Fibroblast of lung (primary cell): Measurements from ENCODE around the gene CHRM3.
"Not testable (repeated sequence)": the region's sequence is repeated elsewhere in the genome, so short reads cannot be mapped to it uniquely, and the experiment has no call there.

Source experiments
- EZH2 ChIP-seq: IDR thresholded peaks from 2 replicates; pipeline ENCODE4 v1.5.1; 2012; ENCODE audit warnings: low read length, control low read depth, mild to moderate bottlenecking; ENCODE audit errors: missing control alignments
- TF ChIP-seq, protein P1 (sequence below), 2 donors: IDR thresholded peaks in 1 of 2; conservative IDR thresholded peaks in 1 of 2; 1 replicate in 1 of 2; 2 replicates in 1 of 2; pipeline ENCODE4 v1.5.1; 2011 to 2012; ENCODE audit warnings: low read length in 2 of 2, control low read depth in 1 of 2, inconsistent platforms in 1 of 2, low read depth in 1 of 2, mild to moderate bottlenecking in 1 of 2

DNA sequence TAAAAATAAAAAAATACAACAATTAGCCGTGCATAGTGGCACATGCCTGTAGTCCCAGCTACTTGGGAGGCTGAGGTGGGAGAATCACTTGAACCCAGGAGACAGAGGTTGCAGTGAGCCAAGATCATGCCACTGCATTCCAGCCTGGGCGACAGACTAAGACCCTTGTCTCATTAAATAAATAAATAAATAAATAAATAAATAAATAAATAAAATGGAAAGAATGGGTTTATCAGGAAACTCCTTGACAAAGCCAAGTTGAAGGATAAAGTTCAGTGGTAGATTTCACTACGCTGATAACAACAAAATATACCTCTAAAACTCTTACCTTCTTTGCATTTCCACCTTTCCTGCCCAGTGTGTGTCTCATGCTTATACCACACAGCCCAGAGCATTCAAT is 15.5 kb upstream of the CHRM3 start:
- TF ChIP-seq, protein P1, sequence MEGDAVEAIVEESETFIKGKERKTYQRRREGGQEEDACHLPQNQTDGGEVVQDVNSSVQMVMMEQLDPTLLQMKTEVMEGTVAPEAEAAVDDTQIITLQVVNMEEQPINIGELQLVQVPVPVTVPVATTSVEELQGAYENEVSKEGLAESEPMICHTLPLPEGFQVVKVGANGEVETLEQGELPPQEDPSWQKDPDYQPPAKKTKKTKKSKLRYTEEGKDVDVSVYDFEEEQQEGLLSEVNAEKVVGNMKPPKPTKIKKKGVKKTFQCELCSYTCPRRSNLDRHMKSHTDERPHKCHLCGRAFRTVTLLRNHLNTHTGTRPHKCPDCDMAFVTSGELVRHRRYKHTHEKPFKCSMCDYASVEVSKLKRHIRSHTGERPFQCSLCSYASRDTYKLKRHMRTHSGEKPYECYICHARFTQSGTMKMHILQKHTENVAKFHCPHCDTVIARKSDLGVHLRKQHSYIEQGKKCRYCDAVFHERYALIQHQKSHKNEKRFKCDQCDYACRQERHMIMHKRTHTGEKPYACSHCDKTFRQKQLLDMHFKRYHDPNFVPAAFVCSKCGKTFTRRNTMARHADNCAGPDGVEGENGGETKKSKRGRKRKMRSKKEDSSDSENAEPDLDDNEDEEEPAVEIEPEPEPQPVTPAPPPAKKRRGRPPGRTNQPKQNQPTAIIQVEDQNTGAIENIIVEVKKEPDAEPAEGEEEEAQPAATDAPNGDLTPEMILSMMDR (conservative IDR thresholded peaks at IDR 0.05 in 1 of 2, IDR thresholded peaks at IDR 0.05 in 1 of 2; ENCODE audit: low read depth in 1 of 2, low read length in 2 of 2): not testable (repeated sequence)
- not testable (repeated sequence) for TF ChIP-seq EZH2
